ENCODE data around the gene TRPC6.

TRPC6 gene

GRCh38 chr11:101478587-101479369 is 105.0 kb downstream of the TRPC6 start:
- TF ChIP-seq EZH2phosphoT487 (IDR thresholded peaks at IDR 0.05; ENCODE audit: low read depth): no peak
- TF ChIP-seq CTCF (IDR thresholded peaks at IDR 0.05; ENCODE audit: low read depth, low read length): no peak
- H3K4me1 ChIP-seq (ENCODE audit: low read length): no peaks in the 10 kb centered on the region
- H3K4me2 ChIP-seq (ENCODE audit: low read length): no peak overlapping the region
- H3K27ac ChIP-seq (ENCODE audit: low read length): no peak overlapping the region
- no peak overlapping the region for H3K4me3 ChIP-seq (ENCODE audit: low read length)
- H2AFZ ChIP-seq (ENCODE audit: low read depth, low read length): no peak overlapping the region
- H3K79me2 ChIP-seq (ENCODE audit: low read length): no peaks in the 10 kb centered on the region
- H3K9ac ChIP-seq (ENCODE audit: low read length): no peak overlapping the region
- no peaks in the 10 kb centered on the region for H3K36me3 ChIP-seq (replicated peaks; ENCODE audit: low read depth, low read length)
- H4K20me1 ChIP-seq (ENCODE audit: insufficient read depth, low read length): no peaks in the 10 kb centered on the region
- H3K27me3 ChIP-seq (ENCODE audit: low read depth, low read length): no peaks in the 10 kb centered on the region
- no peaks in the 10 kb centered on the region for H3K9me3 ChIP-seq (ENCODE audit: insufficient read depth, low read length)

GRCh38 chr11:101477926-101478325 is 105.9 kb downstream of the TRPC6 start:
- TF ChIP-seq CTCF (IDR thresholded peaks at IDR 0.05; ENCODE audit: low read depth, low read length) (no peak), EZH2phosphoT487 (IDR thresholded peaks at IDR 0.05; ENCODE audit: low read depth) (no peak)
- Histone ChIP-seq H2AFZ (ENCODE audit: low read depth, low read length) (no peak overlapping the region), H3K27me3 (ENCODE audit: low read depth, low read length) (no peaks in the 10 kb centered on the region), H3K9me3 (ENCODE audit: insufficient read depth, low read length) (no peaks in the 10 kb centered on the region), H3K36me3 (replicated peaks; ENCODE audit: low read depth, low read length) (no peaks in the 10 kb centered on the region), H3K27ac (ENCODE audit: low read length) (no peak overlapping the region), H4K20me1 (ENCODE audit: insufficient read depth, low read length) (no peaks in the 10 kb centered on the region), H3K4me1 (ENCODE audit: low read length) (no peaks in the 10 kb centered on the region), H3K4me3 (ENCODE audit: low read length) (no peak overlapping the region), H3K4me2 (ENCODE audit: low read length) (no peak overlapping the region), H3K9ac (ENCODE audit: low read length) (no peak overlapping the region), H3K79me2 (ENCODE audit: low read length) (no peaks in the 10 kb centered on the region)

GRCh38 chr11:101476191-101476590 is 107.6 kb downstream of the TRPC6 start:
- no peak overlapping the region for H2AFZ ChIP-seq (ENCODE audit: low read depth, low read length)
- H3K4me1 ChIP-seq (ENCODE audit: low read length): no peaks in the 10 kb centered on the region
- H3K9ac ChIP-seq (ENCODE audit: low read length): no peak overlapping the region
- no peak overlapping the region for H3K4me2 ChIP-seq (ENCODE audit: low read length)
- no peak for TF ChIP-seq CTCF (IDR thresholded peaks at IDR 0.05; ENCODE audit: low read depth, low read length)
- TF ChIP-seq EZH2phosphoT487 (IDR thresholded peaks at IDR 0.05; ENCODE audit: low read depth): no peak
- H4K20me1 ChIP-seq (ENCODE audit: insufficient read depth, low read length): no peaks in the 10 kb centered on the region
- no peaks in the 10 kb centered on the region for H3K27me3 ChIP-seq (ENCODE audit: low read depth, low read length)
- H3K9me3 ChIP-seq (ENCODE audit: insufficient read depth, low read length): no peaks in the 10 kb centered on the region
- no peaks in the 10 kb centered on the region for H3K79me2 ChIP-seq (ENCODE audit: low read length)
- no peak overlapping the region for H3K27ac ChIP-seq (ENCODE audit: low read length)
- H3K36me3 ChIP-seq (replicated peaks; ENCODE audit: low read depth, low read length): no peaks in the 10 kb centered on the region
- H3K4me3 ChIP-seq (ENCODE audit: low read length): no peak overlapping the region

- Histone ChIP-seq H2AFZ (ENCODE audit: low read depth, low read length) (no peak overlapping the region), H3K4me1 (ENCODE audit: low read length) (no peaks in the 10 kb centered on the region), H3K4me3 (ENCODE audit: low read length) (no peak overlapping the region), H3K9ac (ENCODE audit: low read length) (no peak overlapping the region), H3K9me3 (ENCODE audit: insufficient read depth, low read length) (no peaks in the 10 kb centered on the region), H3K79me2 (ENCODE audit: low read length) (no peaks in the 10 kb centered on the region), H3K27ac (ENCODE audit: low read length) (no peak overlapping the region), H3K4me2 (ENCODE audit: low read length) (no peak overlapping the region), H3K27me3 (ENCODE audit: low read depth, low read length) (no peaks in the 10 kb centered on the region), H4K20me1 (ENCODE audit: insufficient read depth, low read length) (no peaks in the 10 kb centered on the region), H3K36me3 (replicated peaks; ENCODE audit: low read depth, low read length) (no peaks in the 10 kb centered on the region)
- TF ChIP-seq CTCF (IDR thresholded peaks at IDR 0.05; ENCODE audit: low read depth, low read length) (no peak), EZH2phosphoT487 (IDR thresholded peaks at IDR 0.05; ENCODE audit: low read depth) (no peak)
Observed at GRCh38 chr11:101475699-101476098, 108.1 kb downstream of the TRPC6 start.
